GM19468 (cell line): ENCODE data around the gene NADK2.
"Not testable (repeated sequence)": the region's sequence is repeated elsewhere in the genome, so short reads cannot be mapped to it uniquely, and the experiment has no call there.

Experiments used
- ATAC-seq: cut with Tn5 transposase; IDR thresholded peaks from one replicate; pipeline ENCODE4 v1.9.1; 2021; ENCODE audit warnings: mild to moderate bottlenecking, moderate library complexity, moderate number of reproducible peaks; ENCODE audit not compliant: unreplicated experiment; ENCODE audit errors: extremely low read depth

The NADK2 gene, protein sequence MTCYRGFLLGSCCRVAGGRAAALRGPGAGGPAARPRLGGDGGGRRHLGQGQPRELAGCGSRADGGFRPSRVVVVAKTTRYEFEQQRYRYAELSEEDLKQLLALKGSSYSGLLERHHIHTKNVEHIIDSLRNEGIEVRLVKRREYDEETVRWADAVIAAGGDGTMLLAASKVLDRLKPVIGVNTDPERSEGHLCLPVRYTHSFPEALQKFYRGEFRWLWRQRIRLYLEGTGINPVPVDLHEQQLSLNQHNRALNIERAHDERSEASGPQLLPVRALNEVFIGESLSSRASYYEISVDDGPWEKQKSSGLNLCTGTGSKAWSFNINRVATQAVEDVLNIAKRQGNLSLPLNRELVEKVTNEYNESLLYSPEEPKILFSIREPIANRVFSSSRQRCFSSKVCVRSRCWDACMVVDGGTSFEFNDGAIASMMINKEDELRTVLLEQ

DNA sequence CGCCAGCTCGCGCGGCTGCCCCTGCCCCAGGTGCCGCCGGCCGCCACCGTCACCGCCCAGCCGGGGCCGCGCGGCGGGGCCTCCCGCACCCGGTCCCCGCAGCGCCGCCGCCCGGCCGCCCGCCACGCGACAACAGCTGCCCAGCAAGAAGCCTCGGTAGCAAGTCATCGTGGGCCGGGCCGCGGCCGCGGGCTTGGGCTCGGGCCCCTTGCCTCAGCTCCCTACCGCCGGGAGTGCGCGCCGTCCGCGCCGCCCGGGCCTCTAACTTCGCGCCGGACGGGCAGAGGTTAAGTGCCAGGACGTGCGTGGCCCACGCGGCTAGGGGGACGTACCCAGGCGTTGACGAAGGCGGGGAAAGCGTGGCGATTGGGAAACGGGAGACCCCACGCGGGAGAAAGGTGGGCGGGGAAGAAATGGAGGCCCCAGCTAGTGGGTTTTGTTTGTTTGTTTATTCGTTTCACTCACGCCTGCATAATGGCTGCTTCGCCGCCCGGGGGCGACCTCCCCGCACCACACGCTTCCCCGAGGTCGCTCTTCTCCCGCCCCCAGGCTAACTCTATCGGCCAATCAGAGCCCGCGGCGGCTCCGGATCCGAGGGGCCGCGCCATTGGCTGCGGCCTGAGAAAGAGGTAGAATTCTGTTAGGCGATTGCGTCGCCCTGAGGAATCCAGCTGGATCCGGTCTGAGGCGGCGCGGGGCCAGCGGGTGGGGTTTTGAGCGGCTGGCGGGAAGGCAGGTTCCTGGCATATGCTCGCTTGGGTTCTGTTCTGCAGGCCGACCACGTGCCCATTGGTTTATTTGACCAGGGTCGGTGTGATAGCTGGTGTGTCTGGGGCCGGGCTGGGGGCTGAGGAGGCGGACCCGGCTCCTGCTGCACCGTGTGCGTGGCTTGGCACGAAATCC is at the start of gene NADK2:
NADK2 (minus strand) TSS at position 295 of the 903 bp plus-strand sequence; CDS start at position 168, 127 bp downstream.
- peak; percentile 95 for ATAC-seq

DNA sequence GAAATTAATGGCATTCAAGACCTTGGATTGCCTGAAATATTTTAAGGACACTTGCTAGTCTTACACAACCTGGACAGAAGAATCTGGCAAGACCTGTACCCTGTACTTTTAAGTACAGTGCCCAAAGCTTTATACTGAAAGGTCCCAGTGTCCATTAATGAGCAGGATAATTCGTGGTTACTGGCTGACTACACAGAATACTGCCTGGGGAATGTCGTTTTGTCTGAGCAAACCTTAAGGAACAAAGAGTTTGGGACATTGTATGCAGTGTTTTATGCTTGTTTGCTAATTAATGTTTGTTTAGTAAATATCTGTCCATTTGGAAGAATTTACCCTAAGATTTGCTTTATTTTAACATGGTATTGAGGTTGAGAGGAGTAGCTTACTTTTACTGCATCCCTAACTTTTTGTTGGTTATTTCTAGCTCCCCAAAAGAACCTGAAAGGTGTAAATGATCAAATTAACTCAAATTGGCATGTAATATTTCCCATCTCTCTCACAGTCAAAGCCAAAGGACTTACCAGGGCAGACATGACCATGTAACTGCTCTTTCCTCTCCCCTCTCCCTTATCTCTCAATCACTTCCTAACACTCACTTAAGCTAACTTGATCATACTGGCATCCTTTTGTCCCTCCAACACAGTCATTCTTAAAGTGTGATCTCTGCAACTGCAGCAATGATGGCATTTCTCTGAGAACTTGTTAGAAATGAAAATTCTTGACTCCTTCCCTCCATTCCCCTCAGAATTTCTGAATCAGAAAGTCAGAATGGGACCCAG is 44.3 kb upstream of the NADK2 start:
- no peak for ATAC-seq

DNA sequence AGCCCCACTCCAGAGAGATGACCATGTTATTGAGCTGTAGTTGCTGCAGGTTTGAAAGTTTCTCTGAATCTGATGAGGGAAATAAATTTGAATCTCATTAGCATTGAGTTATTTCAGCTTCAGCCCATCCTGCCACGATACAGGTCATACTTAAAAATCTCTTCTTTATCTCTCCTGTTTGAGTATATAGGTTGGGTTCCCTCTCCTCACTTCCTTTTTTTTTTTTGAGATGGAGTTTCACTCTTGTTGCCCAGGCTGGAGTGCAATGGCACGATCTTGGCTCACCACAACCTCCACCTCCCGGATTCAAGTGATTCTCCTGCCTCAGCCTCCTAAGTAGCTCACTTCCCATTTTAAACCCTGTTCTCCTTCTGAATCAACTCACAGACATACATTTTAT is 42.0 kb upstream of the NADK2 start:
- ATAC-seq: not testable (repeated sequence)

DNA sequence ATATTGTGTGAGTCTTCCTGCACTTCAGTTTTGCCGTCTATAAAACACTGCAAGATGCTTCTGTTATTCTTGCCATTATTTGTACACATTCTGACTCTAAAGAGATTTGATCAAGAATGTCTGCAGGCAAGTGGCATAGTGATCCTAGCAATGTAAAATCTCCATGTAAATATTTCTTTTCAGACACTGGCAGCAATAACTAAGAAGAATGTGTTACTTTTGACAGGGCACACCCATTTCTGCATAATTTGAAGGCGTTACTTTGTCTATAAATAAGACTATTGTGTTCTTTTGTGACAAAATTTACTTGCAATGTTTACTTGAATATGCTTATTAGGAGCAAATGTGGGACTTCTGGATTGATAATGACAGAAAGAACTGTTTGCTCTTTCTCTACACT is 39.9 kb upstream of the NADK2 start:
- no peak for ATAC-seq

DNA sequence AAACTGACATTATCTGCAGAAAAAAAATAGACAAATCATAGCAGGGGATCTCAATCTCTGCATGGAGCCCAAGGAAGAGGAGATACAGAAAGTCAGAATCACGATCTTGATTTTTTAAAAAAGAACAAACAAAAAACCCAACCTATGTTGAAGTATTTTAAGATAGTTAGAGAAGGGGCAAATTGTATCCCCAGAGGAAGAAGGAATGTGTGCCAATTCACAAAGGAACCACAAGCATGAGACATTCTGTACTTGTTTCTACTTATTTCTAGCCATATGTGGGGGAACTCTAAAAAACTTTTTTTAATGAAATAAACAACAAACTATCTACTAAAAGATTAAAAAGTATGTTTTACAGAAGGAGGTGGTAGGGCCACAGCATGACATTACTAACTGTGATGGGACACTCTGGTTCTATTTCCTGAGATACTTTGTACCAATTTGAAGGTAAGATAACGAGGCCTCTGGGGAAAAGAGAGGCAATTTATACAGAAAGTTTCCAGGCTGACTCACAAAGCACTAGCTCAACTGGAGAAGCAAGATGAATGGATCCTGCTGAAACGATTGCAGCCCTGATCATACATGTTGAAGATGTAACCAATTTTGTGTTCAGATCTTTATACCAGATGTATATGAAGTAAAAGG is 37.5 kb upstream of the NADK2 start:
- no peak for ATAC-seq

DNA sequence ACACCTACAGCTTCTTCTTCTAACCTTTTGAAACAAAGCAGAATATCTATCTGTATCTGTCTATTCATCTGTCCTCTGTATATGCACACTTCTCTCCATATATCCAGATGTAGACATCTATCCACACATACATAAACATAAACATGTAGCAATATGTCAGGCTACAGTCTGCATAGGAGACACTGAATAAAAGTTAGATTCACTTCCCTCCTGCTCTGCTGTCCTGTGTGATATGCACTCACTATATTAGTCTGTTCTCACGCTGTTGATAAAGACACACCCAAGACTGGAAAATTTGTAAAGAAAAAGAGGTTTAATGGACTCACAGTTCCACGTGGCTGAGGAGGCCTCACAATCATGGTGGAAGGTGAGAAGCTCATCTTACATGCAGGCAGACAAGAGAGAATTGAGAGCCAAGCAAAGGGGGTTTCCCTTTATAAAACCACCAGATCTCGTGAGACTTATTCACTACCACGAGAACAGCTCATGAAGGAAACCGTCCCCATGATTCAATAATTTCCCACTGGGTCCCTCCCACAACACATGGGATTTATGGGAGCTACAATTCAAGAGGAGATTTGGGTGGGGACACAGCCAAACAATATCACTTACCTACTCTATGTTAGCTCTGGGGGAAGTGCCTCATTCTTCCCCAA is 35.9 kb upstream of the NADK2 start:
- ATAC-seq: no peak

DNA sequence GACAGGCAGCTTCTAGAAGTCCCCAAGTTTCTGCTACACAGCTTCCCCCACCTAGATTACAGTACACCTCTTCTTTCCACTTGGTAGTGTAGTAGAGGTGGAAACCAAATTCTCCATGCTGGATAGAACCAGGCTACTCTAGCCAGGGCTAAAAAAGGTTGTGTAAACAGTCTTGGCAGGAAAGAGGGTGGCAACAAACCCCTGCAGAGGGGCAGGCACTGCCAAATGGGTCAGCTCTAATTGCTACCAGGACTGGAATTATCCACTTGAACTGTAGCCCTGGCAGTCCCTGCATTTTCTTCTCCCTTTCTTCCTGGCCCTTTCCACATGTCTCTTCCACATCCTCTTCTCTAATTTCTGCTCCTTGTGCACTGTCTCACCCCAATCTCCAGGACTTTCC is 35.1 kb upstream of the NADK2 start:
- no peak for ATAC-seq

DNA sequence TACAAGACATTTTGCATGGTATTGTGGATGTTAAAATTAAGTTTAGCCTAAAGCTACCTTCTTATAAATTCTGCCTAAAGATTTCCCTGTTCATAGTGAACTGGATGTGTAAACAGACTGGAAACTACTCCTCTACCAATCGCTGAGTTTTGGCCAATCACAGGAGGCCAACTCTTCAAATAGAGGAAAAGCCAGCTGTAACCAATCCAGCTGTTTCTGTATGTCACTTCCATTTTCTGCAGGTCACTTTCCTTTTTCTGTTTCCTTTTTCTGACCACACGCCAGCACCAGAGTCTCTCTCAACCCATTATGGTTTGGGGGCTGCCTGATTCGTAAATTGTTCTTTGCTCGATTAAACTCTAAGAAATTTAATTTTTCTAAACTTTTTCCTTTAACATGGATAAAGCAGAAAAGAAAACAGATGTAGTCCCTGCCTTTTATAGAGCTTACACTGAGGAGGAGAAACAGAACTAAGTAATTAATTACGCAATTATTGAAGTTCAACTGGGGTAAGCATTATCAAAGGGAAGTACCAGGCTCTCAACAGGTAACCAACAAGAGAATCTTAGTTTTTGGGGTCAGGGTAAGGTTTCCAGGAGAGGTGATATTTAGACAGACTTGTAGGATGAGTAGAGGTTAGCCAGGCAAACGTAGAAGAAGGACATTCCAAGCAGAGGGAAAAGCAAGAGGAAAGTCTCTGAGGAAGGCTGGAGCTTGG is 32.2 kb upstream of the NADK2 start:
- no peak for ATAC-seq

DNA sequence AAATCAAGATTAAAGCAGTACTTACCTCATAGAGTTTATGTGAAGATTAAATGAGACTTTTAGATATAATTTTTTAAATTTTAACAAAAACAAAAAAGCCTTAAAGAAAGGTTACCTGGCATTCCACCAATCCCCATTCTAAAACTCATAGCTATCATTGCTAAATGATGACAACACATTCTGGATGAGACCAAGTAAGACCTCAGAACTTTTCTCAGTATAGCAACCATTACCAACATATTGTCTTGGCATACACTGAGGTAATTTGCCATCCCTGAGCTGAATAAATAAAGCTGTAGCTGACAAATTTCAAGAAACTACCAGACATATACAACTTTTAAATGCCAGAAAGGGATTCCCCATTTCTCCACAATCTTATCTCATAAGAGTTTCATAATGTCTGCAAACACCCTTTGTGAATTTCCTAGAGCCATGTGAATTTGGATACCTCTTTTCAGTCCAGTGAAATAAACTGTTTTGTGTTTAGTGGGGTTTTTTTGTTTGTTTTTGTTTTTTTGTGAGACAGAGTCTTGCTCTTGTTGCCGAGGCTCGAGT is 30.5 kb upstream of the NADK2 start:
- no peak for ATAC-seq

DNA sequence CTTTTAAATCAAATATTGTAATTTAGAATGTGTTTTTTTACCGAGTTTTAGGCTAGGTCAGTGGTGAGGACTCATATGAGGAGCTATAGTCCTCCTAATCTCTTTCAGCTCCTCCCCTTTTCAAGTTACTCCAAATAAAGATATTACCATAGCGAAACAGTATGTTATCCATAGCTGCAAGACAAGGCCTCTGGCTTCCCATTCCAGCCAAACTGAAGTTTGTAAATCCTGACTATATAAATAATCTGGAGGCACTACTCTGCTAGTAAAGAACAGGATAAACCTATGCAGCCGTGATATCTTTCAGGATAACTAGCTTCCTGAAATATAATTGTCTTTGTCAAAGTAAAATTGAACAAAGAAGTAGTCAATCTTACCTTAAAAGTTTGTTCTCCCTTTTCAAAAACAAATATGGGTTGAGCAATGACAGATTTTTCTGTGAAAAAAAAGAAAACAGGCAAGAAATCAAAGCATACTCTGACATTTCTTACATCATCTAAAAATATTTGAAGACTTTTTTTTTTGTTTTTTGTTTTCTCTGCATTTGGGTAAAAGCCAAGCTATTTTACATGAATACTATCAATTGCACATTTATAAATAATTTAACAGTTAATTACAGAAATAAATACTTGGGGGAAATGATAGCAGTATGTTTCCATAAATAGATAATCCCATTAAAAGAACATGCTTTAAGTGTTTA is 29.3 kb upstream of the NADK2 start:
- no peak for ATAC-seq

DNA sequence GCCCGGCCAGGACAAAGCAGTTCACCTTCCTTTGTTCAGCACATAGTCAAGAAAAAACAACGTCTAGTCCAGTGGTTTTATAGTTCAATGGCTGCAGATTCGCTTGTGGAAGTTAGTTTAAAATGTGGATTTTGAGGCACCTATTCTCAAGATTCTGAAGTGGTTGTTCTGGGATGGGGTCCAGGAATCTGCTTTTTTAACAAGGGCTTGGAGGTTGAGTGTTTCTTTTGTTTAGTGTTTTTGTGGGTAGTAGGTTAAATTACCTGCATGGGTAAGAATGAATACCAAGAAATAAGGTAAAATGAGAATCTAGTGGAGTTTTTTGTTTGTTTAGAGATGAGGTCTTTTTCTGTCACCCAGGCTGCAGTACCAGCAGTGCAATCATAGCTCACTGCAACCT is 28.4 kb upstream of the NADK2 start:
- no peak for ATAC-seq

DNA sequence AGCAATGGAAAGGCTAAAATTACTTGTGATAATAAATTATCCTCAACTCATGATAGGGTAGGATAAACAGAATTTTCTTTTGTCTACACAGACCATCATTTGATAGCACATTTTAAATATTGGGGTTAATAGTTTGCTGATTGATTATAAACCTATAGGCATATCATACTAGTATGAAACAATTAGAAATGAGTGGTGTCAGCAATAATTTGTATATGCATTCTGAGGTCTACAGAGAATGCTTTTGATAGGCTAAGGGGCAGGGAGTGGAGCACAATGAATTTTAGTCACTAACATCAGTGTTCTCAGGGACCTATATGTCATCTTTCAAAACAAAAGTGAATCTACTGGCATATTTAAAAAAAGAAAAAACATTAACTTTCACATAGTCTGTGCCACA is 27.8 kb upstream of the NADK2 start:
- no peak for ATAC-seq

DNA sequence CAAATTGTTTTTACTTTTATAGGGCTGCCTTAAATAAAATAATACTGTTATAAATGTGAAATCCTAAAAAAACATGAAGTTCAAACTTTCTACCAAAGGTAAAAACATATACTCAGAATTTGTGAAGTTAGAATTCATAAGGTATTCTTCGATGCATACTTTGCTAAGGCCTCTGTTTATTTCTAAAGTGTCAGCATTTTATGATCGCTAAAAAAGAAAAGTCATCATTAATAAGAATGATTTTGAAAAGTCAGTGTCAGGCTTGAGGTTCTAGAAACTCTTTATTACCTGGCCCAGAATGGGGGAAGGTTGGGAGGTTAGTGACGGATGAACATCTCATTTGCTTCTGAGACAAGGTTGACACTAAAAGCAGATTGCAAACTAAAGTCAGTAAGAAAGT is 26.2 kb upstream of the NADK2 start:
- no peak for ATAC-seq

DNA sequence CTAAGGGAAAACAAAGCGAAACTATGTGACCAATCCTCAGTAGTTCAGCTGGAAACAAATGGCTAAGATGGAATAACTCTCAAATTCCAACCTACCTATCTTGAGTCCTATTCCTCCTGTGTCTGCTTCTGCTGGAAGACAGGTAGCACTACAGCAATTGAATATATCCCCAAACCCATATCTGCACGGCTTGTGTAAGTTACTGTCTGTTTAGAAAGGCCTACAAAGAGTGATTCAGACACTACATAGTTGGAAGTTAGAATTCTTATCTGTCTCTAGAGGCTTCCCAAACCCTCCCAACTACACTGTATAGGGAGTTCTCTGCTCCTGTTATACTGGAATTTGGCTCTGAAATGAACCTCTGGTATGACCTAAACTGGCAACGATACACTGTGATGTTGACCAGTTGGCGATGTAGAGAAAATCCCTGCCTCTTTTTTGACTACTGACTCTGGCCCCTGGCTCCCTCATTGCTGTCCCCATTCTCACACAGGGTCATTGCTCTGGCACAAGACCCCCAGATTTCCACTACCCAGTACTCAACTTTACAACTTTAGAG is 22.6 kb upstream of the NADK2 start:
- ATAC-seq: no peak

DNA sequence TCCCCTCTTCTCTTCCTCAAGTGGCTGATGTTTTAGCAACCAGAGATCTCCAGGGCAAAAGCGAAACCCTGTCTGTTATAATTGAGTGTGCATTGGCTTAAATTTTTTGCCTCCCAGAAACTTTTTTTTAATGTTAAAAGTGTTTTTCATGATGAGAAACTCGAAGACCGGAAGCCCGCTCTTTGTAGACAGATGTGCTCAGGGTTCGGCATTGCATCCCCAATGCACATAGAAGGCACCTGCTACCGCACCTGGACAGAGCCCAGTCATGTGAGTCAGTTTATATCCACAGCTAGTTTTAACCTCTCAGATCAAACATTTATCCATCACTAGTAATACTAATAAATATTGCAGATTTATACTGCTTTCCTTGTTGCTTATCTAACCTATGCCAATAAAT is 19.5 kb upstream of the NADK2 start:
- ATAC-seq: no peak

DNA sequence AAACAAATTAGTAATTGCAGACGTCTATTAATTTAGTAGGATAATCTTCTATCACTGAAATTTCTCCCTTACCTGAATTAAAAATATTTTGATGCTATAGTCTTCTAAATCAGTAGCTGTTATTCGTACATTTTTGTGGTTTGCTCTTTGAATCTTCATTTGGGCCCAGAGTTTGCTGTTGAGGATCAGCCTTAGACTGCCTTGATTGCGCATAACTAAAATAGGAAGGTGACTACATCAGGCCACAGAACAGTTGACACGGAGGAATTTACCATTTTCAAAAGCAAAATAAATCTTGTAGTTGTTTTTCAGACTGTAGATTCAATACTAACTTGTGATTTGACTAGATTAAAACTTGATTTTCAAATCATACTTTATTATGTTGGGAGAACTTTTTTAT is 11.8 kb upstream of the NADK2 start:
- ATAC-seq: no peak

DNA sequence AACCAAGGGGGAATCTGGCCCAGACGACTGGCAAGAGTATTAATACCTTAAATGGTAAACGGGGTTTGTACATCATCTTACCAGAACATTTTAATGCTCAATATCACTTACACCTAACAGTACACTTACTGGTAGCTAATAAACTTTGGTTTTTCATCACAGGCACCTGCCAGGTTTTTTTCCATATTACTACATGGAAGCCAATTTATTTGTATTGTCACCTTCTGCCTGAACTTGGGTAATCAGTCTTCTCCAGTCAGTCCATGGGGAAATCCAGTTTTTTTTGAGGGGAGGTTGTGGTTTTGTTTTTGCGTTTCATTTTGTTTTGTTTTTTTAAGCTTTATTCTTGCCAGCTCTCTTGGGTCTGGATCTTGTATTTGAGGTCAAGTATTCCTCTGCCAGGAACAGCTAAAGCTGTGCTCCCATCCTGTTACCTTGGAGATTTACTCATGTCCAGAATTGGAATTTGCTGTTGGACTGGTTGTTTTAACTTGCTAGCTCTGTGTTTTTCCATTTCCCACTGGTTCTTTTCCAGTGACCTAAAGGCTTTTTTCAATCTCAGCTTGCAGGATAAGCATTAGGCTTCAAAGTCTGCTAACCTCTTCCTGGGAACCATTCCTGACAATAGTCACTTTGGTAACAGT is 11.1 kb upstream of the NADK2 start:
- ATAC-seq: no peak
